Heart right ventricle (tissue), 16 donors: ENCODE results near the gene TSKU. TPM values are rescaled to one million over a fixed set of nuclear protein-coding genes. Genes with fewer than 3 reads are reported as not detected.
A peak's percentile ranks its signal among the peaks of the same experiment; 100 is the strongest.
"Not testable (repeated sequence)": the region's sequence is repeated elsewhere in the genome, so short reads cannot be mapped to it uniquely, and the experiment has no call there.

Source experiments
- ATAC-seq, 8 donors: fragments of 200-7000 bp; cut with Tn5 transposase; one replicate each; pipeline ENCODE4 v1.9.1; 2020; ENCODE audit warnings: mild to moderate bottlenecking in 8 of 8, moderate library complexity in 8 of 8, moderate number of reproducible peaks in 1 of 8
- DNase-seq, 2 donors: peaks; one replicate each; pipeline ENCODE4 v3.0.0-alpha.2; 2020
- H3K27ac ChIP-seq, 10 donors: fragments of 200-600 bp; sonication (generic) in 2 of 10; one replicate each; pipeline versions ENCODE4 v1.5.0 to v1.8.0; 2020 to 2022; ENCODE audit warnings: mild to moderate bottlenecking in 3 of 10
- H3K27me3 ChIP-seq, 7 donors: fragments of 200-600 bp; one replicate each; pipeline ENCODE4 v1.8.0; 2021 to 2022; ENCODE audit warnings: mild to moderate bottlenecking in 2 of 7
- H3K36me3 ChIP-seq, 9 donors: fragments of 200-600 bp; sonication (generic) in 1 of 9; one replicate each; pipeline versions ENCODE4 v1.5.0 to v1.8.0; 2020 to 2022; ENCODE audit warnings: mild to moderate bottlenecking in 2 of 9
- H3K4me1 ChIP-seq, 9 donors: fragments of 200-600 bp; sonication (generic) in 1 of 9; one replicate each; pipeline versions ENCODE4 v1.5.0 to v1.8.0; 2020 to 2022; ENCODE audit warnings: mild to moderate bottlenecking in 4 of 9
- H3K4me3 ChIP-seq, 10 donors: fragments of 200-600 bp; sonication (generic) in 2 of 10; one replicate each; pipeline versions ENCODE4 v1.5.0 to v1.8.0; 2020 to 2022; ENCODE audit warnings: mild to moderate bottlenecking in 7 of 10, moderate library complexity in 2 of 10
- H3K9me3 ChIP-seq, 11 donors: fragments of 200-600 bp in 10 of 11; sonication (generic) in 2 of 11; one replicate each; pipeline versions ENCODE4 v1.5.0 to v1.8.0; 2013 to 2022; ENCODE audit warnings: mild to moderate bottlenecking in 2 of 11, control low read depth in 1 of 11, moderate library complexity in 1 of 11
- CTCF ChIP-seq, 9 donors: fragments of 200-600 bp; sonication (generic) in 2 of 9; IDR thresholded peaks; one replicate each; pipeline versions ENCODE4 v1.5.0 to v1.8.0; 2021 to 2022; ENCODE audit warnings: antibody characterized with exemption in 9 of 9, mild to moderate bottlenecking in 5 of 9, moderate library complexity in 1 of 9
- WGBS, 2 donors: extraction: QIAGEN DNeasy Blood & Tissue Kit; methylation state at CpG; one replicate each; pipeline ENCODE4 v1.1.7; 2013; ENCODE audit warnings: inconsistent platforms in 1 of 2; 5-methylcytosine and 5-hydroxymethylcytosine counted together
- intact Hi-C, 10 donors: fragments of 100-400 bp; cut with DNase I; formaldehyde crosslinking; loops; one replicate each; pipeline versions ENCODE4 v1.11.1 to v1.14.2; 2022
- polyA plus RNA-seq, 2 donors: library from polyadenylated mRNA; stranded (reverse); fragments of 200-250 nt; gene quantifications; one replicate each; pipeline ENCODE4 v1.2.3, GENCODE V29; 2013
- total RNA-seq, 10 donors: library from RNA; stranded (reverse); fragmentation: NEBNext Ultra II Directional in 3 of 10; extraction: Animal tissue kit (Norgen Biotek cat#: 25700) in 3 of 10; gene quantifications; one replicate each; pipeline versions ENCODE4 v1.2.1 to v1.2.4, GENCODE V29; 2021 to 2023
- donor health status: Arrhythmogenic right ventricular cardiomyopathy.
- donor health status: ischemic (EF 13 %, LVEDD 7.1; RV severe dilation, severe dysfunction).
- donor health status: healthy with polysubstance abuse.
- donor health status: DM: no; HTN: yes; CAD: no.
- donor health status: DM: no; HTN: no; CAD: no.
- donor health status: ischemic (EF 25% LVEDD 6.9; RV normal size, moderate dysfunction).
- donor health status: ischemic (EF 25% LVEDD 5.7; RV mildly dilated, moderate dysfunction).
- donor health status: healthy.
- donor health status: DM: yes; HTN: yes; CAD: no.
- donor health status: Ischemic cardiomyopathy.
- donor health status: ischemic (EF 35%, LVEDD 5.7; RV mildly dilated, moderate dysfunction).
- donor health status: nonischemic (EF 11% LVEDD 7.7; RV severe dilation, severe dysfunction).
- donor health status: DM: yes; HTN: yes; CAD: no.
- donor health status: PGD.
- donor health status: ischemic (EF 29% LVEDD 5.4; RV normal size, mild dysfunction).
- donor health status: nonischemic (EF 23%, LVEDD 6.1; RV moderate dilation, normal function).

Gene TSKU
- total and polyA plus RNA-seq, 12 donors: 3.0 to 21.9 (median 6.8) TPM

GRCh38 chr11:76790251-76790650 lies 7.1 kb downstream of the TSKU start:
- WGBS, 2 donors: 71 to 81% methylated on average over 5 of the region's 5 CpGs
- H3K4me3 ChIP-seq: no peak overlapping the region
- no peak overlapping the region for H3K27ac ChIP-seq
- H3K9me3 ChIP-seq: peaks cover 0 to 9% (median 0%) of the 10 kb centered on the region in 11 donors
- ATAC-seq (no peak), DNase-seq (no peak)
- intact Hi-C loops: no loop called here
- H3K4me1 ChIP-seq: peaks cover 11 to 64% (median 41%) of the 10 kb centered on the region in 9 donors
- peaks cover 0 to under 1% (median 0%) of the 10 kb centered on the region in 9 donors for H3K36me3 ChIP-seq
- TF ChIP-seq CTCF (IDR thresholded peaks at IDR 0.05): no peak
- H3K27me3 ChIP-seq: peaks cover 0 to 11% (median 0%) of the 10 kb centered on the region in 7 donors

- H3K4me1 ChIP-seq: peaks cover 11 to 55% (median 36%) of the 10 kb centered on the region in 9 donors
- intact Hi-C loops, H3K36me3 ChIP-seq, ATAC-seq, H3K27ac ChIP-seq, H3K27me3 ChIP-seq, DNase-seq, H3K4me3 ChIP-seq, H3K9me3 ChIP-seq: not testable (repeated sequence)
- 90 to 92% methylated on average over 4 of the region's 4 CpGs for WGBS, 2 donors
Observed at GRCh38 chr11:76791002-76791770, 8.0 kb downstream of the TSKU start.

GRCh38 chr11:76791861-76792260 lies 8.7 kb downstream of the TSKU start:
- no peaks in the 10 kb centered on the region for H3K27me3 ChIP-seq
- peaks cover 0 to 16% (median 0%) of the 10 kb centered on the region in 9 donors for H3K36me3 ChIP-seq
- no peak for ATAC-seq
- no peak for TF ChIP-seq CTCF (IDR thresholded peaks at IDR 0.05)
- peak overlapping the region in 1 of 10 donors; percentile 20 for H3K27ac ChIP-seq
- no peak for DNase-seq
- no peak overlapping the region for H3K4me3 ChIP-seq
- H3K9me3 ChIP-seq: peaks cover 0 to 9% (median 0%) of the 10 kb centered on the region in 11 donors
- intact Hi-C loops: no loop called here
- peaks cover 11 to 48% (median 31%) of the 10 kb centered on the region in 9 donors for H3K4me1 ChIP-seq
- WGBS, 2 donors: 93% methylated on average over 6 of the region's 6 CpGs

- intact Hi-C loops: no loop called here
- no peak for TF ChIP-seq CTCF (IDR thresholded peaks at IDR 0.05)
- peaks cover 0 to 23% (median 0%) of the 10 kb centered on the region in 9 donors for H3K36me3 ChIP-seq
- DNase-seq: no peak
- peak overlapping the region in 4 of 10 donors; percentile 15 to 48 (median 28) for H3K27ac ChIP-seq
- no peaks in the 10 kb centered on the region for H3K27me3 ChIP-seq
- no peak for ATAC-seq
- 92 to 93% methylated on average over 13 of the region's 13 CpGs for WGBS, 2 donors
- H3K4me3 ChIP-seq: no peak overlapping the region
- H3K9me3 ChIP-seq: peaks cover 0 to 9% (median 0%) of the 10 kb centered on the region in 11 donors
- H3K4me1 ChIP-seq: peaks cover 11 to 40% (median 27%) of the 10 kb centered on the region in 9 donors
Observed at GRCh38 chr11:76792505-76793264, 9.5 kb downstream of the TSKU start.
